Suprapubic skin (tissue), 4 donors: ENCODE measurements around the gene LENG8.

ENCODE experiments used
- POLR2A ChIP-seq, 2 donors: fragments of 450-650 bp; IDR thresholded peaks; one replicate each; pipeline ENCODE4 v1.6.1; 2017; ENCODE audit warnings: antibody characterized with exemption in 2 of 2, mild to moderate bottlenecking in 2 of 2, moderate library complexity in 2 of 2
- POLR2AphosphoS5 ChIP-seq, 3 donors: sonication (generic); formaldehyde crosslinking; IDR thresholded peaks; one replicate each; pipeline ENCODE4 v1.6.1; 2017; ENCODE audit warnings: antibody characterized with exemption in 3 of 3

GRCh38 chr19:54473071-54473891, 24.3 kb downstream of the LENG8 start, which contains the start of gene CDC42EP5:
- TF ChIP-seq POLR2A (IDR thresholded peaks at IDR 0.05): no peak
- TF ChIP-seq POLR2AphosphoS5 (IDR thresholded peaks at IDR 0.05): no peak
